GM15510 (cell line): ENCODE results near the gene COL4A6.

Experiments
- POLR2A ChIP-seq: IDR thresholded peaks from 3 replicates; pipeline ENCODE4 v1.6.1; 2011; ENCODE audit warnings: borderline replicate concordance; ENCODE audit not compliant: insufficient read length; ENCODE audit errors: extremely low read depth

Gene COL4A6

GRCh38 chrX:108169768-108170167 lies 268.5 kb downstream of the COL4A6 start:
- TF ChIP-seq POLR2A: no peak

GRCh38 chrX:108168961-108169740 lies 269.1 kb downstream of the COL4A6 start:
- no peak for TF ChIP-seq POLR2A

- no peak for TF ChIP-seq POLR2A
Measured at GRCh38 chrX:108167211-108167872, 270.9 kb downstream of the COL4A6 start.

- TF ChIP-seq POLR2A: no peak
Measured at GRCh38 chrX:108165383-108166111, 272.7 kb downstream of the COL4A6 start.

- TF ChIP-seq POLR2A: no peak
Measured at GRCh38 chrX:108163333-108164082, 274.7 kb downstream of the COL4A6 start.

GRCh38 chrX:108162265-108162664 lies 276.0 kb downstream of the COL4A6 start:
- TF ChIP-seq POLR2A: no peak

- no peak for TF ChIP-seq POLR2A
Measured at GRCh38 chrX:108160309-108160708, 277.9 kb downstream of the COL4A6 start.

- no peak for TF ChIP-seq POLR2A
Measured at GRCh38 chrX:108159028-108159670, 279.1 kb downstream of the COL4A6 start.

- TF ChIP-seq POLR2A: no peak
Measured at GRCh38 chrX:108157628-108158027, 280.6 kb downstream of the COL4A6 start.

- TF ChIP-seq POLR2A: no peak
Measured at GRCh38 chrX:108156934-108157466, 281.2 kb downstream of the COL4A6 start.

- no peak for TF ChIP-seq POLR2A
Measured at GRCh38 chrX:108156082-108156481, 282.1 kb downstream of the COL4A6 start.

- no peak for TF ChIP-seq POLR2A
Measured at GRCh38 chrX:108148524-108148923, 289.7 kb downstream of the COL4A6 start.

GRCh38 chrX:108138814-108139702 lies 299.2 kb downstream of the COL4A6 start:
- TF ChIP-seq POLR2A: no peak
